ENCODE data around the gene RSRC1.

GRCh38 chr3:158105119-158105709 lies 4.7 kb upstream of the RSRC1 start:
- TF ChIP-seq CTCF (IDR thresholded peaks at IDR 0.05) (no peak), POLR2A (IDR thresholded peaks at IDR 0.05) (no peak)
